HK-2 (cell line): ENCODE measurements around the gene ANTXR1.
"Not testable (repeated sequence)": the region's sequence is repeated elsewhere in the genome, so short reads cannot be mapped to it uniquely, and the experiment has no call there.

Source experiments
- DNase-seq: peaks from one replicate; pipeline ENCODE4 v3.0.0-alpha.2; 2018; ENCODE audit not compliant: unreplicated experiment

ANTXR1 gene

DNA sequence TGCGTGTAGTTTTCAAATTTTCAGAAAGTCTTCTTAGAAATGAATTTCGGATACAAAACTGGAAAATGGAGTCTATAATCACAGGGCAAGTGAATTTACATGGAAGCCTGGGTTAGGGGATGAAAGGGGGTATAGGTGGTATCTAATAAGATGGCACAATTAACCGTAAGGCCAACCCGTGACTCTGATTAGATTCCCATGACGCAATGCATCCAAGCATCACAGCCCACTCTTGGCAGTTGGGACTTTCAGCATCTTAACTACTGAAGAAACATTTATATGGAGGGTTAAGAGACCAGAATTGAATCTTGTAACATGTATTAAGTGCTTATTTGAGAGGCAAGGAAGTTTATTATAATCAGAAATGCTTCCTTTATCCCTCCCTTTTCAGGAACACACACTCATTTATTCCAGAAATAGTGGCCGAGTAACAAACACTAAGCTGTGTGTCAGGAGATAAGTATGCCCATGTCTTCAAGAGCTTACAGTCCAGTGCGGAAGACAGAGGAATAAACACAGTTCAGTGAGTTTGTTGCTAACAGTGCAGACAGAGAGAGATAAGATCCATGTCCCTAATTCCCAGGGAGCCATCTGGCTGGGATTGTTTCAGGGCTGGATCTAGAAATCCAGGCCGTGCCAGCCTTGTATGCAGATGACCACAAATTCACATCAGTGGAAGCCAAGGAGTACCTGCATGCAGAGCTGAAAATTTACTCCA lies 151.2 kb downstream of the ANTXR1 start:
- DNase-seq, result no peak

DNA sequence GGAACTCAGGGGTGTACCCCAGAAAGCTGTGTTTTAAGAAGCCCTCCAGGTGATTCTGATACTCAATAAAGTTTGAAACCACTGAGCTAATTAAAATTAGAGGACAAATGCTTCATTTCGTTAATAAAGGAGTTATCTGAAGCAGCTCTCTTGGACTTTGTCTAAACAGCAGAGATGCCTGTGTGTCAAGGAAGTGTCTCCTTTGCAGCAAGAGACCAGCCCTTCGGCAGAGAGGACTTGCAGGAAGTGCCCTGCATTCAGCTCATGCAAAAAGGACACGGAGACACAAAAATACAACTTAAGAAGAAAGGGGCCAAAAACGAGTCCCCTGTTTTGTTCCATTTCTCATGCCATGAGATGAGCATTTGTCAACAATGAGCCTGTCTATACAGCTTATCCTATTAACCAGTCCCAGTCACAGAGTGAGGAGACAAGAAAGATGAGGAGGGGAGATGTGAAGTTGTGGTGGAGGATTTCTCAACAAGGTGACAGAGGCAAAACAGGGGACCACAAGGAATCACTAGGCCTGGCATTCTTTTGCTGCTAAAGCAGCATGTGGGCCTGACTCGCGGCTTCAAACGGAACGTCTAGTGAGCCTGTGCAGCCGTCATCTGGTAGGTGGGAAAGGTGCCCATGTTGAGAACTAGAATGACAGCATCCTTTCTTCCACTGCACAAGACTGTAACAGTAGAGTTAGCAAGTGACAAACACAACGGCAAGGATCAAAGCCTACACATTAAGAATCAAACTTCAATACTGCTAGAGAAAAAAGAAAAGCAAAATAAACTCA lies 152.3 kb downstream of the ANTXR1 start:
- DNase-seq, result no peak

DNA sequence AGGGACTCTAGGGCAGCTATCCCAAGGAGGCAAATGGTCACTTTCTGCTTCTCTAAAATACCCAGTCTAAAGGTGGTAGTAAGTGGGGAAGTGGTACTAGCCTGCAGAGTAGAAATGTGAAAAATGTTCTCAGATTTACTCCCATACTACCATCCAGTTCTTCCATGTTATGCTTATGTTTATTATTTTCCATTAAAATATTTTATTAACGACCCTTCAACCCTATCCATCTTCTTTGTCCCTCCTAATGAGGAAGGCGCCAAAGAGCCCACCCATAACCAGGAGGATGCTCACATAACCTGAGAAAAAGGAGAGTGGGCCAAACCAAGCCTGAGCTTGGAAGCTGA lies 153.5 kb downstream of the ANTXR1 start:
- DNase-seq, result no peak

- DNase-seq, result no peak
Observed at GRCh38 chr2:69166812-69167468, 154.0 kb downstream of the ANTXR1 start.

GRCh38 chr2:69167469-69167822 lies 154.5 kb downstream of the ANTXR1 start:
- no peak for DNase-seq

DNA sequence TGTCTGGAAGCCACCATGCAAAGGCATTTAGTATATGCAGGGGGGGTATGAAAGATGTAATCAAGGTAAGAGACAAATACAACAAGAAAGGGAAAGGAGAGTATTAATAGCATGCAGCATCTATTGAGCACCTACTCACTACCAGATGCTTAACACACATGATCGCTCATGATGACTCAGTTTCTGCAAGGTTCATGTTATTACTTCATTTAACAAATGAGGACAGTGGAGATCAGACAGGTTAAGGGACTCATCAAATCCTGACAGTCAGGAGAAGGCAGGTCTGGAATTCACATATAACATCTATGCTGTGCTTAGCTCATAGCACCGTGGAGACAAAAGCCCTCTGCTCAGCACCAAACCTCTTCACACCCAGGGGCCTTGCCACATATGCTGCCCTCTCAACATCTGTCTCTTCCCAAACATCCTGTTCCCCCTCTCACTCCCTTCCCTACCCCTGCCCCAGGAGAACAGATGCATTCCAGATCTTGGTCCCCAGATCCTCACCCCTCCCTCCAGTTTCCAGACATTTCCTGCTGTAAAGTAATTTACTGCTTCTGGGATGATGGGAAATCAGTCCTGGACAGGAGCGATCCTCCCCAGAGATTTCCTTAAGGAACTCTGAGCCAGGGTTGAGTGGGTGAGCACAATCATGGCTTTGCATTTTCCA lies 155.3 kb downstream of the ANTXR1 start:
- DNase-seq, result no peak

DNA sequence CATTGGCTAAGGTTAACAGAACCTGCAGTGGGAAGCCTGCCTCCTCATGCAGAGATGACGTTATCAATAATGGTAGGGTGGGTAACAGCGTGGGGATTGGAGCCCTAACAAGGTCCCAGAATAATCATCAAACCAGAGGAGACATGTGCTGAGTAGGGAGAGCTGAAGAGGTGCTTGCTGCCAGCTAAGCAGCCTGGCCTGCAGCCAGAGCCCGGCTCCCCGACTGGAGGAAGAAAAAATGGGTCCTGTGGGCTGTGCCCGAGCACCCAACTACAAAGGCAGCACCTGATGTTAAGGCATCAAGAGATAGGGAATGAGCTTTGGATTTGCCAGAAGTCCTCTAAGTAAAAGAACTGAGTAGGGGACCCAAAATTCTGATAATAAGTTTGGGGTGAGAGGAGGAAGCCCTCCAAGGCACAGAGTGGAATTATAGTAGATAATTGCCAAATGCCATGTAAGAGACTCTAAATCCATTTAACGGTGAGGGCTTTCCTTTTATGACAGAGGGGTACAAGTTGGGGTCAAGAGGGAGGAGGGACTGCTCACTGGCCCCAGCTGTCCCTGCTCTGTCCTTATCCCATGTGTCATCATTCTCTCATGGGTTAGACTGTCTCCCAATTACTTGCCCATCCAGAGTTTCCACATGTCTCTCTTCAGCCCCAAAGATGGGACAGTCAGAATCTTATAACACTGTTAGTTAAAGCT lies 156.1 kb downstream of the ANTXR1 start:
- DNase-seq, result no peak

DNA sequence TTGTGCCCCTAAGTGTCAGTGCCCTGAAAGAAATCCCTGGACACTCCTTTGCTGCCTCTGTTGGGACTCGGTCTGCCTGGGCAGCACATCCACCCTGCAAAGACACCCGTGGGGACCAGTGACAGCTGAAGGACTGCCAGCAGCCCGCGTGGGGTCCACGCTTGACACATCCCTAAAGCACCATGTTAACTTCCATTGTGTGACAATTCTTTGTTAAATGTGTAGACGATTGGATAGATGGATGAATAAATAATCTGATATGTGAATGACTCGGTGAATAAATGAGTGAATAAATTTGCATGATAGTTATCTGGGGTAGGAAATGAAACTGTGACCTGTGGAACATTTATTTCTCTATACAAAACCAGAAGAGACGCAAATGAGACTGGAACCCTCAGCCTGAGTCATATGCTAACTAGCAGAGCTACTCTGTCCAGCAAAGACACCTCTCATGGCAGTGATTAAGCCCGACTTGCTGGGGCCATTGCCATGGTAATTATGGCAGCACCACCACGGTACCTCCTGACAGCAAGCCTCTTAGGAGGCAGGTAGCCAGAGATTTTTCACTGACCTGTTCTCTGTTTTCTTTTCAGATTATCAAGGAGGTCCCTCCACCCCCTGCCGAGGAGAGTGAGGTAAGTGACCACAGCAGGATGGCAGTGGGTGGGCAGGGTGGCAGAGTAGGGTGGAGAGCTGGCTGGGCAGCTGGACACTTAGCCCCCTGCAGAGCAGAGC lies 156.8 kb downstream of the ANTXR1 start:
- no peak for DNase-seq

DNA sequence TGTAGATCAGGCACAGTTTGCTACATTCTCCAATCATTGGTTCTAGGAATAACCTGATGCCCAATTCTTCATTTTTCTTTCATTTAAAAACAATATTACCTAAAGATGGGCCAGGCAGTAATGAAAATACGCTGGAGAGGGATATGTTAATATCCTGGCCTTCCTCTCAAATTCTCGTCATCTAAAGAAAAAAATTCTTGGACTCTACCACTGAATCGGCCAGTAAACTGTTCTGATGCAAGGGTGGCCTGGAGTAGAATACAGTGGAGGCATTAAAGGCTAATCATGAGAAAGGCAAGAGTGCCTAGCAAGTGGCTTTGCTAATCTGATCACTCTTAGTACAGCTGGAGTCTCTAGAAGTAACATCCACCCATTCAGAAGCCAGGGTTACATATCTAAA lies 157.7 kb downstream of the ANTXR1 start:
- no peak for DNase-seq

GRCh38 chr2:69171116-69171896 lies 158.3 kb downstream of the ANTXR1 start:
- no peak for DNase-seq

DNA sequence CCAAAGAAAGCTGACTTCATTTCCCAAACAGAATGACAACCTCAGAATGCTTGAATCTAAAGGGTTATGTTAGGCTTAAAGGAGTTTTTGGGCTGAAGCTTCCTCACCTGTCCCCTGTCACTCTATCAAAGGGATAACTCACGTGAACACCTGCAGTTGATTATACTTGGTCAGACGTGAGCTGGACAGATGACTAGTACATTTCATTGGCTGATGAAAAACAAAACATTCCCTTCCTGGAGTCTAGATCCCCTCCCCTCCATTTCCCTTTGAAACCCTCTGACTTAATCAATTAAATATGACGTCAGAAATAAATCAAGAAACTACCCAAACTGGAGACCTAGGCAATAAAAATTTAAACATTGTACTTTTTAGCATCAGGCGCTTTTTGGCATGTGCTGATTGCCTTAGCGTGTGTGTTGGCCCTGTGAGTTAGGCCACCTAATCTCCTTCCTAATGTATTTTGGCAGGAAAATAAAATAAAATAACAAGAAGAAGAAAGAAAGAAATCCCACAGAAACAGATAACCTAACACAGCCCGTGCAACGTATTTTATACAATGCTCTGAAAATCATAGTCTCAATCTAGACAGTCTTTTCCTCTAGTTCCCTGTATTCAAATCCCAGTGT lies 159.0 kb downstream of the ANTXR1 start:
- no peak for DNase-seq

GRCh38 chr2:69173706-69174105 lies 160.7 kb downstream of the ANTXR1 start:
- DNase-seq, result no peak

DNA sequence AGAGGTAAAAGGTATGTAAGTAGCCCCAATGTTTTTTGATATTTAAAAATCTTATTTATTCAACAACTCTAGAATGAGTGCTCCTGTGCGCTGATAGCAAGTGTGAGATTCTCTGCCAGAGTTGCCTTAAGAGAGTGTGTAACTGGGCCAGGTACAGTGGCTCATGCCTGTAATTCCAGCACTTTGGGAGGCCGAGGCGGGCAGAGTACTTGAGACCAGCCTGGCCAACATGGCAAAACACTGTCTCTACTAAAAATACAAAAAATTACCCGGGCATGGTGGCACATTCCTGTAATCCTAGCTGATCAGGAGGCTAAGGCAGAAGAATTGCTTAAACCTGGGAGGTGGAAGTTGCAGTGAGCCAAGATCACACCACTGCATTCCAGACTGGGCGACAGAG lies 161.2 kb downstream of the ANTXR1 start:
- DNase-seq, result not testable (repeated sequence)

DNA sequence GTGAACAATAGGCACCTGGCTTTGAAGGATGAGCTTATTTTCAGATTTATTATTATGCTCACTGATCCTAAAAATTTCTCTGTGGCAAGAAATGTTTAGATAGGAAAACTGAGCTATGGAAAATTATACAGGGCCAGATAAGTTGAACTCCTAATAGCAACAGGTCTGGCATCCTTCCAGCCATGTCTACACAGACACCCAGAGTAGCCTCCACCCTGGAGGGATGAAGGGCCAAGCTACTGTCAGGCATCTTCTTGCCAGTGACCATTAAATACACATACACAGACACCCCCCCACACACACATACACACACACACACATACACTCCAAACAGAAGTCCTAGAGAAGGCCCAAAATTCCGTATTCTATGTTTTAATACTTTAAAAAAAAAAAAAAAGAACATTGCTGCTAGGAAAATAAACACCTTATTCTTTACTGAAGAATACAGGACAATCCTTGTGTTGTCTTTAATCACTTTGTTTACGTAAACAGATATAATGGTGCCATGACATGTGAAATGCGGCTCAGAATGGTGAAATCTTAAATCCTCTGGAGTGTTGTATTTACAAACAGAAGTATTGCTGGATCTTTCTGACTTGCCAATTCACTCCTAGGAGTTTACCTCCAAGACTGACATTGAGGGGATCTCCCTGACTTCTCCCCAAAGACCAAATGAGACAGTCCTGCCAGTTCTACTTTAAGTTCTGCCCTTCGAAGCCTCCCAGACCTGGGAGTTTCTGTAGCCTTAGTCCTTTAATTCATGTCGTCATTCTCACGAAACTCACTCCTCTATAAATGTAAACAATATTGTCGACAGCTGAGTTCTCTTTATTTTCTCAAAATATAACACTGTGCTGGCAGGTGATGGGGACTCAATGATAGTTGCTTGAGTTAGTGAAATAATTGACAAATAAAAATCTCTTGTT lies 163.1 kb downstream of the ANTXR1 start:
- DNase-seq, result no peak

DNA sequence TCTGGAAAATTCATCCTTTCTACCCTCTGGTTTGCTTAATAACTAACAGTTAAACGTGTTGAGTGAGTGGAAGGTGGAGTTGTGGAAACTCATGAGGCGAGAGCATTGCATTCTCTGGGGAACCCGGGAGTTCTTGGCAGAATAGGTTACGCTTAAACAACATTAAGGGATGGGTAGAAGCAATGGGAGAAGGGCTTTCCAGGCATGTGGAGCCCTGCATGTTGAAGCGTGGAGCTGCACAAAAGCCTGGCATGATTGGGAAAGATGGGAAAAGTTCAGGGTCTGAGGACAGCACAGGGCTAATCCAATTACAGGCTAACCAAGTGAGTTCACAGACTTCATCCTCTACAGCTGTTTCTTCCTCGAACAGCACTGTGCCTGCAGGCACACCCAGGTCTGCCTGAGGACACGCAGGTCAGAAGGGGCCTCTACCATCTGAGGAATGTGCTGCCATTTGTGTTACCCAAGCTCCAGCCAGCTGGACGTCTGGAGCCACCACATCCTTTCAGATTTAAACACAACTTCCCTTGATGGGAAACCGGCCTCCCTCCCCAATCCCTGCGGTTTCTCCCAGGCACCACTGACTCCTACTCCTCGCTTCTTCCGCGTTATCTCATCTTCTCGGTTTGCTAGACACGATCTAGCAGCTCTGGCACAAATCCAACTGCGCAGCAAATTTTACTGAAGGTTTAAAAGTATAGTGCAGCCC lies 164.2 kb downstream of the ANTXR1 start:
- no peak for DNase-seq

GRCh38 chr2:69177785-69178636 lies 165.0 kb downstream of the ANTXR1 start:
- DNase-seq, result no peak

- no peak for DNase-seq
Observed at GRCh38 chr2:69178756-69179155, 165.8 kb downstream of the ANTXR1 start.
